GM21825 (cell line): Measurements from ENCODE around the gene USP17L21.
"Not testable (repeated sequence)": the region's sequence is repeated elsewhere in the genome, so short reads cannot be mapped to it uniquely, and the experiment has no call there.

Experiments
- ATAC-seq: cut with Tn5 transposase; IDR thresholded peaks from one replicate; pipeline ENCODE4 v1.9.1; 2021; ENCODE audit warnings: mild to moderate bottlenecking, moderate library complexity; ENCODE audit not compliant: unreplicated experiment

Gene USP17L21, protein sequence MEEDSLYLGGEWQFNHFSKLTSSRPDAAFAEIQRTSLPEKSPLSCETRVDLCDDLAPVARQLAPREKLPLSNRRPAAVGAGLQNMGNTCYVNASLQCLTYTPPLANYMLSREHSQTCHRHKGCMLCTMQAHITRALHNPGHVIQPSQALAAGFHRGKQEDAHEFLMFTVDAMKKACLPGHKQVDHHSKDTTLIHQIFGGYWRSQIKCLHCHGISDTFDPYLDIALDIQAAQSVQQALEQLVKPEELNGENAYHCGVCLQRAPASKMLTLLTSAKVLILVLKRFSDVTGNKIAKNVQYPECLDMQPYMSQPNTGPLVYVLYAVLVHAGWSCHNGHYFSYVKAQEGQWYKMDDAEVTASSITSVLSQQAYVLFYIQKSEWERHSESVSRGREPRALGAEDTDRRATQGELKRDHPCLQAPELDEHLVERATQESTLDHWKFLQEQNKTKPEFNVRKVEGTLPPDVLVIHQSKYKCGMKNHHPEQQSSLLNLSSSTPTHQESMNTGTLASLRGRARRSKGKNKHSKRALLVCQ

GRCh38 chr4:9262572-9262971 is at the start of gene USP17L21:
TSS of gene USP17L21 (plus strand) at chr4:9262872. CDS start at chr4:9262872, 0 bp downstream.
- ATAC-seq = not testable (repeated sequence)

DNA sequence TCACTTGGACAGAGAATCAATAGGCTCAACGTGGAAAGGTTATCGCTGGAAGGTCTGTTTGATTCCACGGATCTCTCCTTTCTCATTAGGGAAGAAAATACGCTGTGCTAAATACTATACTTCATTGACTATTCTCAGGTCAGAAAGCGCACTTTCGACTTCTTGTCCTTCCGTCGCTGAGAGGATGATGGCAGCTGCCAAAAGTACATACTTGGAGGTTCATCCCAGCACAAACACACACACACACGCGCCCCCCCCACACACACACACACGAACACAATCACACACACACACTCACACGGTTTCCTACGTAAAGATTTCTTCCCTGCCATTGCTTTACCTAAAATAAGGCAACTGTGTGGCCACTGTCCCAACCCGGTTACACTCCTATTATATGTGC is 48.0 kb upstream of the USP17L21 start:
- not testable (repeated sequence) for ATAC-seq

DNA sequence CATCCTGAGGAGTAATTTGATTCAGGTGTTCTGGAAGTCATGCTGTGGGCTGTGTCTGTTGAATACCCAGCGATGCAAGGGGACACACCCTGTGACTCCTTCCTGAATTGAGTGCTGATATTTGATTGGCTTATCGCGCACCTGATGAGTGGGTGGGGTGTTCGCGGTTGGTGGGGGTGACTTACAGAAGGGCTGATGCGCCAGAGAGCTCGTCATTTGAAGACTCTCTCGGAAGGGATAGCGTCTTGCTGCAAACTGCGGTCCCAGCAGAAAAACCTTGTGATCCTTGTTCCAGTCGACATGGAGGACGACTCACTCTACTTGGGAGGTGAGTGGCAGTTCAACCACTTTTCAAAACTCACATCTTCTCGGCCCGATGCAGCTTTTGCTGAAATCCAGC is 47.6 kb upstream of the USP17L21 start, which contains the start of gene USP17L11:
TSS of gene USP17L11 (plus strand) at position 301 of the 400 bp plus-strand sequence. CDS start at position 301, 0 bp downstream.
- ATAC-seq = not testable (repeated sequence)

DNA sequence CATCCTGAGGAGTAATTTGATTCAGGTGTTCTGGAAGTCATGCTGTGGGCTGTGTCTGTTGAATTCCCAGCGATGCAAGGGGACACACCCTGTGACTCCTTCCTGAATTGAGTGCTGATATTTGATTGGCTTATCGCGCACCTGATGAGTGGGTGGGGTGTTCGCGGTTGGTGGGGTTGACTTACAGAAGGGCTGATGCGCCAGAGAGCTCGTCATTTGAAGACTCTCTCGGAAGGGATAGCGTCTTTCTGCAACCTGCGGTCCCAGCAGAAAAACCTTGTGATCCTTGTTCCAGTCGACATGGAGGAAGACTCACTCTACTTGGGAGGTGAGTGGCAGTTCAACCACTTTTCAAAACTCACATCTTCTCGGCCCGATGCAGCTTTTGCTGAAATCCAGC is 42.8 kb upstream of the USP17L21 start, which contains the start of gene USP17L12:
TSS of gene USP17L12 (plus strand) at position 301 of the 400 bp plus-strand sequence. CDS start at position 301, 0 bp downstream.
- ATAC-seq = not testable (repeated sequence)

DNA sequence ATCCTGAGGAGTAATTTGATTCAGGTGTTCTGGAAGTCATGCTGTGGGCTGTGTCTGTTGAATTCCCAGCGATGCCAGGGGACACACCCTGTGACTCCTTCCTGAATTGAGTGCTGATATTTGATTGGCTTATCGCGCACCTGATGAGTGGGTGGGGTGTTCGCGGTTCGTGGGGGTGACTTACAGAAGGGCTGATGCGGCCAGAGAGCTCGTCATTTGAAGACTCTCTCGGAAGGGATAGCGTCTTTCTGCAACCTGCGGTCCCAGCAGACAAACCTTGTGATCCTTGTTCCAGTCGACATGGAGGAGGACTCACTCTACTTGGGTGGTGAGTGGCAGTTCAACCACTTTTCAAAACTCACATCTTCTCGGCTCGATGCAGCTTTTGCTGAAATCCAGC is 38.1 kb upstream of the USP17L21 start, which contains the start of gene USP17L13:
TSS of gene USP17L13 (plus strand) at position 301 of the 400 bp plus-strand sequence. CDS start at position 301, 0 bp downstream.
- not testable (repeated sequence) for ATAC-seq

DNA sequence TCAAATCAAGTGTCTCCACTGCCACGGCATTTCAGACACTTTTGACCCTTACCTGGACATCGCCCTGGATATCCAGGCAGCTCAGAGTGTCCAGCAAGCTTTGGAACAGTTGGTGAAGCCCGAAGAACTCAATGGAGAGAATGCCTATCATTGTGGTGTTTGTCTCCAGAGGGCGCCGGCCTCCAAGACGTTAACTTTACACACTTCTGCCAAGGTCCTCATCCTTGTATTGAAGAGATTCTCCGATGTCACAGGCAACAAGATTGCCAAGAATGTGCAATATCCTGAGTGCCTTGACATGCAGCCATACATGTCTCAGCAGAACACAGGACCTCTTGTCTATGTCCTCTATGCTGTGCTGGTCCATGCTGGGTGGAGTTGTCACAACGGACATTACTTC is 32.4 kb upstream of the USP17L21 start:
- ATAC-seq = not testable (repeated sequence)

- ATAC-seq = not testable (repeated sequence)
These were observed 28.6 kb upstream of the USP17L21 start, which contains the start of gene USP17L15 for GRCh38 chr4:9234085-9234484. TSS of gene USP17L15 (plus strand) at chr4:9234385. CDS start at chr4:9234385, 0 bp downstream.

GRCh38 chr4:9238461-9238860 is 24.2 kb upstream of the USP17L21 start:
- not testable (repeated sequence) for ATAC-seq

DNA sequence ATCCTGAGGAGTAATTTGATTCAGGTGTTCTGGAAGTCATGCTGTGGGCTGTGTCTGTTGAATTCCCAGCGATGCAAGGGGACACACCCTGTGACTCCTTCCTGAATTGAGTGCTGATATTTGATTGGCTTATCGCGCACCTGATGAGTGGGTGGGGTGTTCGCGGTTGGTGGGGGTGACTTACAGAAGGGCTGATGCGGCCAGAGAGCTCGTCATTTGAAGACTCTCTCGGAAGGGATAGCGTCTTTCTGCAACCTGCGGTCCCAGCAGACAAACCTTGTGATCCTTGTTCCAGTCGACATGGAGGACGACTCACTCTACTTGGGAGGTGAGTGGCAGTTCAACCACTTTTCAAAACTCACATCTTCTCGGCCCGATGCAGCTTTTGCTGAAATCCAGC is 19.1 kb upstream of the USP17L21 start, which contains the start of gene USP17L17:
TSS of gene USP17L17 (plus strand) at position 301 of the 400 bp plus-strand sequence. CDS start at position 301, 0 bp downstream.
- ATAC-seq = not testable (repeated sequence)

GRCh38 chr4:9247953-9248680 is 14.6 kb upstream of the USP17L21 start, which contains the start of gene USP17L18:
TSS of gene USP17L18 (plus strand) at chr4:9248630. CDS start at chr4:9248630, 0 bp downstream.
- not testable (repeated sequence) for ATAC-seq

DNA sequence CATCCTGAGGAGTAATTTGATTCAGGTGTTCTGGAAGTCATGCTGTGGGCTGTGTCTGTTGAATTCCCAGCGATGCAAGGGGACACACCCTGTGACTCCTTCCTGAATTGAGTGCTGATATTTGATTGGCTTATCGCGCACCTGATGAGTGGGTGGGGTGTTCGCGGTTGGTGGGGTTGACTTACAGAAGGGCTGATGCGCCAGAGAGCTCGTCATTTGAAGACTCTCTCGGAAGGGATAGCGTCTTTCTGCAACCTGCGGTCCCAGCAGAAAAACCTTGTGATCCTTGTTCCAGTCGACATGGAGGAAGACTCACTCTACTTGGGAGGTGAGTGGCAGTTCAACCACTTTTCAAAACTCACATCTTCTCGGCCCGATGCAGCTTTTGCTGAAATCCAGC is 9.6 kb upstream of the USP17L21 start, which contains the start of gene USP17L19:
TSS of gene USP17L19 (plus strand) at position 301 of the 400 bp plus-strand sequence. CDS start at position 301, 0 bp downstream.
- not testable (repeated sequence) for ATAC-seq

- ATAC-seq = not testable (repeated sequence)
These were observed 4.8 kb upstream of the USP17L21 start, which contains the start of gene USP17L20 for GRCh38 chr4:9257824-9258223. TSS of gene USP17L20 (plus strand) at chr4:9258124. CDS start at chr4:9258124, 0 bp downstream.

- ATAC-seq = not testable (repeated sequence)
These were observed 4.6 kb downstream of the USP17L21 start, which contains the start of gene USP17L22 for GRCh38 chr4:9267319-9267718. TSS of gene USP17L22 (plus strand) at chr4:9267619. CDS start at chr4:9267619, 0 bp downstream.

DNA sequence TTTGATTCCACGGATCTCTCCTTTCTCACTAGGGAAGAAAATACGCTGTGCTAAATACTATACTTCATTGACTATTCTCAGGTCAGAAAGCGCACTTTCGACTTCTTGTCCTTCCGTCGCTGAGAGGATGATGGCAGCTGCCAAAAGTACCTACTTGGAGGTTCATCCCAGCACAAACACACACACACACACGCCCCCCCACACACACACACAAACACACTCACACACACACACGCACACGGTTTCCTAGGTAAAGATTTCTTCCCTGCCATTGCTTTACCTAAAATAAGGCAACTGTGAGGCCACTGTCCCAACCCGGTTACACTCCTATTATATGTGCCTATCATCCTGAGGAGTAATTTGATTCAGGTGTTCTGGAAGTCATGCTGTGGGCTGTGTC is 9.0 kb downstream of the USP17L21 start:
- ATAC-seq = not testable (repeated sequence)
